HepG2 (cell line): ENCODE results near the gene DAPK1. TPM values are rescaled to one million over a fixed set of nuclear protein-coding genes. Genes with fewer than 3 reads are reported as not detected.

Experiments used
- DR1 ChIP-seq: sonication (generic); formaldehyde crosslinking; IDR thresholded peaks from 2 replicates; pipeline ENCODE4 v1.8.0; 2021; ENCODE audit warnings: mild to moderate bottlenecking, missing genetic modification reagents, inconsistent platforms
- EP300 ChIP-seq, 3 experiments: sonication (generic) in 1 of 3; formaldehyde crosslinking in 1 of 3; IDR thresholded peaks; 2 replicates each; pipeline versions ENCODE4 v1.5.1 to v1.6.1; 2011 to 2020; ENCODE audit warnings: low read depth in 2 of 3, low read length in 2 of 3, borderline replicate concordance in 1 of 3, improper control_type of control experiment in 1 of 3, mild to moderate bottlenecking in 1 of 3, missing genetic modification reagents in 1 of 3, moderate library complexity in 1 of 3
- FIP1L1 ChIP-seq: fragments of 200-400 bp; formaldehyde crosslinking; IDR thresholded peaks from 2 replicates; pipeline ENCODE4 v1.6.1; 2018; ENCODE audit warnings: low read depth, mild to moderate bottlenecking, low read length, moderate library complexity, borderline replicate concordance; ENCODE audit not compliant: insufficient read depth
- GATAD2A ChIP-seq: IDR thresholded peaks from 2 replicates; pipeline ENCODE4 v1.6.1; 2016
- PAF1 ChIP-seq: IDR thresholded peaks from 2 replicates; pipeline ENCODE4 v1.6.1; 2016; ENCODE audit warnings: missing genetic modification reagents, missing compliant biosample characterization
- PRPF4 ChIP-seq: fragments of 200-400 bp; formaldehyde crosslinking; IDR thresholded peaks from 2 replicates; pipeline ENCODE4 v1.6.1; 2016; ENCODE audit warnings: low read length, low read depth; ENCODE audit not compliant: poor library complexity, severe bottlenecking
- RARG ChIP-seq: sonication (generic); formaldehyde crosslinking; IDR thresholded peaks from 2 replicates; pipeline ENCODE4 v1.4.0; 2020; ENCODE audit warnings: low read depth, mild to moderate bottlenecking, missing genetic modification reagents
- SMC3 ChIP-seq: IDR thresholded peaks from 2 replicates; pipeline ENCODE4 v1.6.1; 2011; ENCODE audit warnings: low read length, improper control_type of control experiment
- TCF12 ChIP-seq, 2 experiments: fragments of 450-650 bp in 1 of 2; sonication (generic) in 1 of 2; formaldehyde crosslinking in 1 of 2; IDR thresholded peaks; 2 replicates each; pipeline versions ENCODE4 v1.6.1 to v1.8.0; 2017 to 2022; ENCODE audit warnings: antibody characterized with exemption in 1 of 2, mild to moderate bottlenecking in 1 of 2, missing genetic modification reagents in 1 of 2, moderate library complexity in 1 of 2
- ZBTB38 ChIP-seq: sonication (generic); formaldehyde crosslinking; IDR thresholded peaks from 2 replicates; pipeline ENCODE4 v1.5.1; 2020; ENCODE audit warnings: mild to moderate bottlenecking, missing genetic modification reagents
- ZNF3 ChIP-seq: IDR thresholded peaks from 2 replicates; pipeline ENCODE4 v1.7.0; 2017; ENCODE audit warnings: inconsistent platforms
- ZNF839 ChIP-seq: sonication (generic); formaldehyde crosslinking; IDR thresholded peaks from 2 replicates; pipeline ENCODE4 v1.4.0; 2020; ENCODE audit warnings: missing genetic modification reagents, mild to moderate bottlenecking, borderline replicate concordance
- polyA plus RNA-seq, 8 experiments: library from polyadenylated mRNA; depleted of rRNA in 3 of 8; stranded (reverse) in 7 of 8; unstranded in 1 of 8; fragments of >200 nt; fragmentation: Illumina TruSeq in 4 of 8; extraction: Trizol in 4 of 8; gene quantifications; 2 replicates each; pipeline versions ENCODE4 v1.2.1 to v1.2.3, GENCODE V29; 2011 to 2016; ENCODE audit warnings: low read depth in 4 of 8, missing spikeins in 1 of 8, mixed read lengths in 1 of 8; ENCODE audit not compliant: insufficient read depth in 1 of 8
- total RNA-seq, 5 experiments: library from RNA; depleted of rRNA; stranded (reverse); fragments of >200 nt; fragmentation: Illumina TruSeq; extraction: Trizol; gene quantifications; 2 replicates each; pipeline ENCODE4 v1.2.3, GENCODE V29; 2016; ENCODE audit warnings: low read depth in 1 of 5
- TF ChIP-seq, protein P1 (sequence below): sonication (generic); formaldehyde crosslinking; IDR thresholded peaks from 2 replicates; pipeline ENCODE4 v1.5.1; 2020; ENCODE audit warnings: missing genetic modification reagents, mild to moderate bottlenecking, borderline replicate concordance
- TF ChIP-seq, protein P2 (sequence below): sonication (generic); formaldehyde crosslinking; IDR thresholded peaks from 2 replicates; pipeline ENCODE4 v1.5.1; 2020; ENCODE audit warnings: missing genetic modification reagents, mild to moderate bottlenecking, borderline replicate concordance
- TF ChIP-seq, protein P3 (sequence below): sonication (generic); formaldehyde crosslinking; IDR thresholded peaks from 2 replicates; pipeline ENCODE4 v1.4.0; 2020; ENCODE audit warnings: missing genetic modification reagents
- TF ChIP-seq, protein P4 (sequence below): sonication (generic); formaldehyde crosslinking; IDR thresholded peaks from 2 replicates; pipeline ENCODE4 v1.5.0; 2020; ENCODE audit warnings: mild to moderate bottlenecking, missing genetic modification reagents, borderline replicate concordance
- TF ChIP-seq, protein P5 (sequence below): IDR thresholded peaks from 2 replicates; pipeline ENCODE4 v1.6.1; 2018; ENCODE audit warnings: missing genetic modification reagents

The DAPK1 gene
- total and polyA plus RNA-seq, 2 of the 13 experiments (the other 11 are each of a cell fraction or from before 2014, with no cell fraction given): 35.7 to 35.9 TPM

DNA sequence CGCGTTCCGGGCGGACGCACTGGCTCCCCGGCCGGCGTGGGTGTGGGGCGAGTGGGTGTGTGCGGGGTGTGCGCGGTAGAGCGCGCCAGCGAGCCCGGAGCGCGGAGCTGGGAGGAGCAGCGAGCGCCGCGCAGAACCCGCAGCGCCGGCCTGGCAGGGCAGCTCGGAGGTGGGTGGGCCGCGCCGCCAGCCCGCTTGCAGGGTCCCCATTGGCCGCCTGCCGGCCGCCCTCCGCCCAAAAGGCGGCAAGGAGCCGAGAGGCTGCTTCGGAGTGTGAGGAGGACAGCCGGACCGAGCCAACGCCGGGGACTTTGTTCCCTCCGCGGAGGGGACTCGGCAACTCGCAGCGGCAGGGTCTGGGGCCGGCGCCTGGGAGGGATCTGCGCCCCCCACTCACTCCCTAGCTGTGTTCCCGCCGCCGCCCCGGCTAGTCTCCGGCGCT, at the start of gene DAPK1 (continued):
- TF ChIP-seq, protein P1, sequence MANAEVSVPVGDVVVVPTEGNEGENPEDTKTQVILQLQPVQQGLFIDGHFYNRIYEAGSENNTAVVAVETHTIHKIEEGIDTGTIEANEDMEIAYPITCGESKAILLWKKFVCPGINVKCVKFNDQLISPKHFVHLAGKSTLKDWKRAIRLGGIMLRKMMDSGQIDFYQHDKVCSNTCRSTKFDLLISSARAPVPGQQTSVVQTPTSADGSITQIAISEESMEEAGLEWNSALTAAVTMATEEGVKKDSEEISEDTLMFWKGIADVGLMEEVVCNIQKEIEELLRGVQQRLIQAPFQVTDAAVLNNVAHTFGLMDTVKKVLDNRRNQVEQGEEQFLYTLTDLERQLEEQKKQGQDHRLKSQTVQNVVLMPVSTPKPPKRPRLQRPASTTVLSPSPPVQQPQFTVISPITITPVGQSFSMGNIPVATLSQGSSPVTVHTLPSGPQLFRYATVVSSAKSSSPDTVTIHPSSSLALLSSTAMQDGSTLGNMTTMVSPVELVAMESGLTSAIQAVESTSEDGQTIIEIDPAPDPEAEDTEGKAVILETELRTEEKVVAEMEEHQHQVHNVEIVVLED (CRISPR knock-in tag): no peak
- TF ChIP-seq DR1 (peak; percentile 56; the same call in 1 of the 2 replicates), GATAD2A (CRISPR knock-in tag) (peak; percentile 57), ZBTB38 (CRISPR knock-in tag) (peak; percentile 33; the same call in 1 of the 2 replicates), FIP1L1 (no peak), SMC3 (no peak), ZNF839 (CRISPR knock-in tag) (no peak), RARG (no peak), PAF1 (no peak), TCF12 (IDR thresholded peaks at IDR 0.05) (no peak), TCF12 (CRISPR knock-in tag; IDR thresholded peaks at IDR 0.05) (peak; percentile 28; the same call in 1 of the 2 replicates), ZNF3 (no peak), PRPF4 (no peak), EP300 (IDR thresholded peaks at IDR 0.05; ENCODE audit: low read depth in 2 of 2, low read length in 2 of 2) (no peak), EP300 (CRISPR knock-in tag; IDR thresholded peaks at IDR 0.05; ENCODE audit: borderline replicate concordance) (no peak)
- TF ChIP-seq, protein P2, sequence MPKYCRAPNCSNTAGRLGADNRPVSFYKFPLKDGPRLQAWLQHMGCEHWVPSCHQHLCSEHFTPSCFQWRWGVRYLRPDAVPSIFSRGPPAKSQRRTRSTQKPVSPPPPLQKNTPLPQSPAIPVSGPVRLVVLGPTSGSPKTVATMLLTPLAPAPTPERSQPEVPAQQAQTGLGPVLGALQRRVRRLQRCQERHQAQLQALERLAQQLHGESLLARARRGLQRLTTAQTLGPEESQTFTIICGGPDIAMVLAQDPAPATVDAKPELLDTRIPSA: no peak; the same call in 1 of the 2 replicates
- TF ChIP-seq, protein P3, sequence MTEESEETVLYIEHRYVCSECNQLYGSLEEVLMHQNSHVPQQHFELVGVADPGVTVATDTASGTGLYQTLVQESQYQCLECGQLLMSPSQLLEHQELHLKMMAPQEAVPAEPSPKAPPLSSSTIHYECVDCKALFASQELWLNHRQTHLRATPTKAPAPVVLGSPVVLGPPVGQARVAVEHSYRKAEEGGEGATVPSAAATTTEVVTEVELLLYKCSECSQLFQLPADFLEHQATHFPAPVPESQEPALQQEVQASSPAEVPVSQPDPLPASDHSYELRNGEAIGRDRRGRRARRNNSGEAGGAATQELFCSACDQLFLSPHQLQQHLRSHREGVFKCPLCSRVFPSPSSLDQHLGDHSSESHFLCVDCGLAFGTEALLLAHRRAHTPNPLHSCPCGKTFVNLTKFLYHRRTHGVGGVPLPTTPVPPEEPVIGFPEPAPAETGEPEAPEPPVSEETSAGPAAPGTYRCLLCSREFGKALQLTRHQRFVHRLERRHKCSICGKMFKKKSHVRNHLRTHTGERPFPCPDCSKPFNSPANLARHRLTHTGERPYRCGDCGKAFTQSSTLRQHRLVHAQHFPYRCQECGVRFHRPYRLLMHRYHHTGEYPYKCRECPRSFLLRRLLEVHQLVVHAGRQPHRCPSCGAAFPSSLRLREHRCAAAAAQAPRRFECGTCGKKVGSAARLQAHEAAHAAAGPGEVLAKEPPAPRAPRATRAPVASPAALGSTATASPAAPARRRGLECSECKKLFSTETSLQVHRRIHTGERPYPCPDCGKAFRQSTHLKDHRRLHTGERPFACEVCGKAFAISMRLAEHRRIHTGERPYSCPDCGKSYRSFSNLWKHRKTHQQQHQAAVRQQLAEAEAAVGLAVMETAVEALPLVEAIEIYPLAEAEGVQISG (CRISPR knock-in tag): peak; percentile 63
- TF ChIP-seq, protein P4, sequence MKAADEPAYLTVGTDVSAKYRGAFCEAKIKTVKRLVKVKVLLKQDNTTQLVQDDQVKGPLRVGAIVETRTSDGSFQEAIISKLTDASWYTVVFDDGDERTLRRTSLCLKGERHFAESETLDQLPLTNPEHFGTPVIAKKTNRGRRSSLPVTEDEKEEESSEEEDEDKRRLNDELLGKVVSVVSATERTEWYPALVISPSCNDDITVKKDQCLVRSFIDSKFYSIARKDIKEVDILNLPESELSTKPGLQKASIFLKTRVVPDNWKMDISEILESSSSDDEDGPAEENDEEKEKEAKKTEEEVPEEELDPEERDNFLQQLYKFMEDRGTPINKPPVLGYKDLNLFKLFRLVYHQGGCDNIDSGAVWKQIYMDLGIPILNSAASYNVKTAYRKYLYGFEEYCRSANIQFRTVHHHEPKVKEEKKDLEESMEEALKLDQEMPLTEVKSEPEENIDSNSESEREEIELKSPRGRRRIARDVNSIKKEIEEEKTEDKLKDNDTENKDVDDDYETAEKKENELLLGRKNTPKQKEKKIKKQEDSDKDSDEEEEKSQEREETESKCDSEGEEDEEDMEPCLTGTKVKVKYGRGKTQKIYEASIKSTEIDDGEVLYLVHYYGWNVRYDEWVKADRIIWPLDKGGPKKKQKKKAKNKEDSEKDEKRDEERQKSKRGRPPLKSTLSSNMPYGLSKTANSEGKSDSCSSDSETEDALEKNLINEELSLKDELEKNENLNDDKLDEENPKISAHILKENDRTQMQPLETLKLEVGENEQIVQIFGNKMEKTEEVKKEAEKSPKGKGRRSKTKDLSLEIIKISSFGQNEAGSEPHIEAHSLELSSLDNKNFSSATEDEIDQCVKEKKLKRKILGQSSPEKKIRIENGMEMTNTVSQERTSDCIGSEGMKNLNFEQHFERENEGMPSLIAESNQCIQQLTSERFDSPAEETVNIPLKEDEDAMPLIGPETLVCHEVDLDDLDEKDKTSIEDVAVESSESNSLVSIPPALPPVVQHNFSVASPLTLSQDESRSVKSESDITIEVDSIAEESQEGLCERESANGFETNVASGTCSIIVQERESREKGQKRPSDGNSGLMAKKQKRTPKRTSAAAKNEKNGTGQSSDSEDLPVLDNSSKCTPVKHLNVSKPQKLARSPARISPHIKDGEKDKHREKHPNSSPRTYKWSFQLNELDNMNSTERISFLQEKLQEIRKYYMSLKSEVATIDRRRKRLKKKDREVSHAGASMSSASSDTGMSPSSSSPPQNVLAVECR (CRISPR knock-in tag): peak; percentile 51; the same call in 1 of the 2 replicates
- TF ChIP-seq, protein P5, sequence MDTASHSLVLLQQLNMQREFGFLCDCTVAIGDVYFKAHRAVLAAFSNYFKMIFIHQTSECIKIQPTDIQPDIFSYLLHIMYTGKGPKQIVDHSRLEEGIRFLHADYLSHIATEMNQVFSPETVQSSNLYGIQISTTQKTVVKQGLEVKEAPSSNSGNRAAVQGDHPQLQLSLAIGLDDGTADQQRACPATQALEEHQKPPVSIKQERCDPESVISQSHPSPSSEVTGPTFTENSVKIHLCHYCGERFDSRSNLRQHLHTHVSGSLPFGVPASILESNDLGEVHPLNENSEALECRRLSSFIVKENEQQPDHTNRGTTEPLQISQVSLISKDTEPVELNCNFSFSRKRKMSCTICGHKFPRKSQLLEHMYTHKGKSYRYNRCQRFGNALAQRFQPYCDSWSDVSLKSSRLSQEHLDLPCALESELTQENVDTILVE: no peak
